Measurements from ENCODE around the gene PPP1R1B.

PPP1R1B gene

DNA sequence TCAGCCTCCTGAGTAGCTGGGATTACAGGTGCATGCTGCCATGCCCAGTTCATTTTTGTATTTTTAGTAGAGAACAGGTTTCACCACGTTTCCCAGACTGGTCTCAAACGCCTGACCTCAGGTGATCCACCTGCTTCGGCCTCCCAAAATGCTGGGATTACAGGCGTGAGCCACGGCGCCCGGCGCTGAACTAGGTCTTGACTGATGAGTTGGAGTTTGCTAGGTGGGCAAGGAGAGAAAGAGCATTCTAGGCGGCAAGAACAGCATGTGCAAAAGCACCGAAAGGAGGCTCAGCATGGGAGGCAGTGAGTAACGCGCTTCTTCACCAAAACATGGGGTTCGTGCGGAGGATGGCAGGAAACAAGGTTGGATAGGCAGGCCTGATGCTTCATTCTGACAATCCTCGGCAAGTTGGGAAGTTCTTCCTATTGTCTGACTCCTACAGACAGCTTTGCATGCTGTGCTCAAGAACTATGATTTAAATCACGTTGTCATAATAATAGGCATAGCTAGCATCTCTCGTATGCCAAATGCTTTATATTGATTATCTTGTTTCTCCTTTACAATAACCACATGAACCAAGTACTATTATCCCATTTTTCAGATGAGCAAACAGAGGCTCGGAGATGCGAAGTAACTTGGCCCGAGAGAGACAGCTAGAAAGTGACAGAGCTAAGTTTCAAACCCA lies 45.5 kb upstream of the PPP1R1B start:
- TF ChIP-seq ZBTB7A (IDR thresholded peaks at IDR 0.05; ENCODE audit: low read depth) (no peak), CEBPB (IDR thresholded peaks at IDR 0.05) (no peak), TEAD4 (IDR thresholded peaks at IDR 0.05) (no peak), TAF1 (IDR thresholded peaks at IDR 0.05; ENCODE audit: low read depth) (no peak), MAX (IDR thresholded peaks at IDR 0.05) (no peak), RAD21 (IDR thresholded peaks at IDR 0.05; ENCODE audit: low read depth) (no peak), TCF12 (IDR thresholded peaks at IDR 0.05; ENCODE audit: low read depth) (no peak), EGR1 (IDR thresholded peaks at IDR 0.05) (no peak)
- TF ChIP-seq, protein P1, sequence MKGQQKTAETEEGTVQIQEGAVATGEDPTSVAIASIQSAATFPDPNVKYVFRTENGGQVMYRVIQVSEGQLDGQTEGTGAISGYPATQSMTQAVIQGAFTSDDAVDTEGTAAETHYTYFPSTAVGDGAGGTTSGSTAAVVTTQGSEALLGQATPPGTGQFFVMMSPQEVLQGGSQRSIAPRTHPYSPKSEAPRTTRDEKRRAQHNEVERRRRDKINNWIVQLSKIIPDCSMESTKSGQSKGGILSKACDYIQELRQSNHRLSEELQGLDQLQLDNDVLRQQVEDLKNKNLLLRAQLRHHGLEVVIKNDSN (IDR thresholded peaks at IDR 0.05) = no peak

DNA sequence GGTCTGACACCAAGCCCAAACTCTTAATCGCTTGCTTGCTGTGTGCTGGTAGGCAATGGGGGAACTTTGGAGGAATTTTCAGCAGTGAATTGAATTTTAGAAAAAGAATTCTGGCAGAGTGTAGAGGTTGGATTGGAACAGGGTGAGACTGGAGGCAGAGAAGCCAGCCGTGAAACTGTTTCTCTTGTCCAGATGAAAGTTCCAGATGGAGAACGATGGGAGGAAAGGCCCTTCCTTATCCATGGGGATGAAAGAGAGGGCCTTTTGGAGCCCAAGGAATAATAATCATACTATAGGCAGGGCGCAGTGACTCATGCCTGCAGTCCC lies 45.0 kb upstream of the PPP1R1B start:
- no peak for TF ChIP-seq EP300 (IDR thresholded peaks at IDR 0.05; ENCODE audit: borderline replicate concordance)
- no peak for TF ChIP-seq MAX (IDR thresholded peaks at IDR 0.05)
- TF ChIP-seq TEAD4 (IDR thresholded peaks at IDR 0.05) = no peak
- no peak for TF ChIP-seq CEBPB (IDR thresholded peaks at IDR 0.05)
- no peak for TF ChIP-seq EGR1 (IDR thresholded peaks at IDR 0.05)
- TF ChIP-seq FOXM1 (IDR thresholded peaks at IDR 0.05; ENCODE audit: borderline replicate concordance, low read depth) = no peak
- no peak for TF ChIP-seq NFIC (IDR thresholded peaks at IDR 0.05)
- no peak for TF ChIP-seq YY1 (IDR thresholded peaks at IDR 0.05; ENCODE audit: low read depth)
- TF ChIP-seq, protein P1 (IDR thresholded peaks at IDR 0.05) = no peak
- no peak for TF ChIP-seq TAF1 (IDR thresholded peaks at IDR 0.05; ENCODE audit: low read depth)
- TF ChIP-seq ZBTB7A (IDR thresholded peaks at IDR 0.05; ENCODE audit: low read depth) = no peak
- no peak for TF ChIP-seq RAD21 (IDR thresholded peaks at IDR 0.05; ENCODE audit: low read depth)
- no peak for TF ChIP-seq TCF12 (IDR thresholded peaks at IDR 0.05; ENCODE audit: low read depth)
- no peak for TF ChIP-seq CREB1 (IDR thresholded peaks at IDR 0.05; ENCODE audit: low read depth)
- TF ChIP-seq, protein P2, sequence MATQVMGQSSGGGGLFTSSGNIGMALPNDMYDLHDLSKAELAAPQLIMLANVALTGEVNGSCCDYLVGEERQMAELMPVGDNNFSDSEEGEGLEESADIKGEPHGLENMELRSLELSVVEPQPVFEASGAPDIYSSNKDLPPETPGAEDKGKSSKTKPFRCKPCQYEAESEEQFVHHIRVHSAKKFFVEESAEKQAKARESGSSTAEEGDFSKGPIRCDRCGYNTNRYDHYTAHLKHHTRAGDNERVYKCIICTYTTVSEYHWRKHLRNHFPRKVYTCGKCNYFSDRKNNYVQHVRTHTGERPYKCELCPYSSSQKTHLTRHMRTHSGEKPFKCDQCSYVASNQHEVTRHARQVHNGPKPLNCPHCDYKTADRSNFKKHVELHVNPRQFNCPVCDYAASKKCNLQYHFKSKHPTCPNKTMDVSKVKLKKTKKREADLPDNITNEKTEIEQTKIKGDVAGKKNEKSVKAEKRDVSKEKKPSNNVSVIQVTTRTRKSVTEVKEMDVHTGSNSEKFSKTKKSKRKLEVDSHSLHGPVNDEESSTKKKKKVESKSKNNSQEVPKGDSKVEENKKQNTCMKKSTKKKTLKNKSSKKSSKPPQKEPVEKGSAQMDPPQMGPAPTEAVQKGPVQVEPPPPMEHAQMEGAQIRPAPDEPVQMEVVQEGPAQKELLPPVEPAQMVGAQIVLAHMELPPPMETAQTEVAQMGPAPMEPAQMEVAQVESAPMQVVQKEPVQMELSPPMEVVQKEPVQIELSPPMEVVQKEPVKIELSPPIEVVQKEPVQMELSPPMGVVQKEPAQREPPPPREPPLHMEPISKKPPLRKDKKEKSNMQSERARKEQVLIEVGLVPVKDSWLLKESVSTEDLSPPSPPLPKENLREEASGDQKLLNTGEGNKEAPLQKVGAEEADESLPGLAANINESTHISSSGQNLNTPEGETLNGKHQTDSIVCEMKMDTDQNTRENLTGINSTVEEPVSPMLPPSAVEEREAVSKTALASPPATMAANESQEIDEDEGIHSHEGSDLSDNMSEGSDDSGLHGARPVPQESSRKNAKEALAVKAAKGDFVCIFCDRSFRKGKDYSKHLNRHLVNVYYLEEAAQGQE (IDR thresholded peaks at IDR 0.05; ENCODE audit: low read depth) = no peak

GRCh38 chr17:39582658-39583057 lies 44.1 kb upstream of the PPP1R1B start:
- TF ChIP-seq, protein P1 (IDR thresholded peaks at IDR 0.05) = no peak
- TF ChIP-seq, protein P2 (IDR thresholded peaks at IDR 0.05; ENCODE audit: low read depth) = no peak
- TF ChIP-seq CREB1 (IDR thresholded peaks at IDR 0.05; ENCODE audit: low read depth) = no peak
- TF ChIP-seq TEAD4 (IDR thresholded peaks at IDR 0.05) = no peak
- TF ChIP-seq EGR1 (IDR thresholded peaks at IDR 0.05) = no peak
- TF ChIP-seq NFIC (IDR thresholded peaks at IDR 0.05) = no peak
- TF ChIP-seq CEBPB (IDR thresholded peaks at IDR 0.05) = no peak

DNA sequence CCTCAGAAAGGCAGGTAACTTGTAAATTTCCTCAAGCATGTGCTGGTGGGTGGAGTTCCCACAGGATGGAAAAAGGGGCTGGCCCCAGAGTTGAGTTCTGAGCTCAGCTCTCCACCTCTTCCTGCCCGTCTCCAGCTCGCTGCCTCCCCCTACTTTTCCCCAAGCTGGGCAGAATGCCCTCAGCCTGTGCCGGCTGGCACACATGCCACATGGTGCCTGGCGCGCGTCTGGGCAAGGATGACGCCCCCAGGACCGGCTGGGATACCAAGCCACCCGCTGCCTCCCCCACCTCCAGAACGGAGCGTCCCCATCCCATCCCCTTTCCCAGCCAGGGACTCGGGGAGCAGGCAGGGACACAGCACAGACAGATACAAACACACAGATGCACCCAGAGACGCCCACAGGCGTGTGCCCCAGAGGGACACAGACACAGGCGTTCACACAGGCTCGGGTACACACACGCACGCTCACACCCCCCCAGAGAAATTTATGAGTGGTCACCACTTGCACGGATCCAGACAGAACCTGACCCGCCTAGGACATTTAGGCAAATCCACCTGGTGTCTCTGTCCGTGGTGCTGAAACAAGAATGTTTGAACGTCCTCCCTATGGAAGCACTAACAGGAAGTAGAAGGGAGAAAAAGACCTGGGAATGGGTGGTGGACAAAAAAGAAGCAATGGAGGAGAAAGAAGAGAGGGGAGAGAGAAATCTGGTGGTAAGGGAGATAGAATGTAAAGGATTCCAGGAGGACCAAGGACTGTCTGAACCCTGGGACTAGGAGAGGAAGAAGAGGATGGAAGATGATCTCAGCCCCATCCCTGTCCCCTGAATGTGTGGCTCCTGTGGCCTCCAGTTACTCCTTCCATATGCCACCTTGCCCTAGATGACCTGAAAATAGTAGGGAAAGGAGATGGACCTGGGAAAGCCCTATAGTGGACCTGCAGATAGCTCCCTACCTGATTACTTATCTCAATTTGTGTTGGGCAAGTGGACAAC lies 34.5 kb upstream of the PPP1R1B start:
- TF ChIP-seq, protein P2 (IDR thresholded peaks at IDR 0.05; ENCODE audit: low read depth) = peak; percentile 92
- 0 out of 2 replicates have a peak, but pooled peaks have one; percentile 16 for TF ChIP-seq MAX (IDR thresholded peaks at IDR 0.05)
- TF ChIP-seq, protein P1 (IDR thresholded peaks at IDR 0.05) = no peak

Measured in Ishikawa (cell line).